DND-41 (cell line): ENCODE results near the gene FRY.

ENCODE experiments used
- CTCF ChIP-seq: IDR thresholded peaks from 2 replicates; pipeline ENCODE4 v1.5.1; 2012; ENCODE audit warnings: borderline replicate concordance, low read length, moderate library complexity, mild to moderate bottlenecking; ENCODE audit not compliant: poor library complexity, severe bottlenecking; ENCODE audit errors: extremely low read depth
- EZH2 ChIP-seq: IDR thresholded peaks from 3 replicates; pipeline ENCODE4 v1.6.1; 2012; ENCODE audit warnings: borderline replicate concordance, low read depth, mild to moderate bottlenecking, moderate library complexity, low read length, inconsistent platforms; ENCODE audit not compliant: severe bottlenecking

- peak; percentile 61 for TF ChIP-seq CTCF
- TF ChIP-seq EZH2: no peak
Observed at GRCh38 chr13:32267836-32268439, 236.4 kb downstream of the FRY start.
